Measurements from ENCODE around the gene MAPKBP1. TPM values are rescaled to one million over a fixed set of nuclear protein-coding genes. Genes with fewer than 3 reads are reported as not detected.
A peak's percentile ranks its signal among the peaks of the same experiment; 100 is the strongest.

Gene MAPKBP1
- total and polyA plus RNA-seq, 8 donors: 8.8 to 41.5 (median 16.8) TPM

- H3K9me3 ChIP-seq: no peaks in the 10 kb centered on the region
- intact Hi-C loops (cut with DNase I; ENCODE audit: low total_unique reads): no loop called here
- peaks cover 0 to 3% (median 0%) of the 10 kb centered on the region in 4 donors for H3K36me3 ChIP-seq
- H3K27me3 ChIP-seq: no peaks in the 10 kb centered on the region
- no peak for DNase-seq
- TF ChIP-seq, protein P1, sequence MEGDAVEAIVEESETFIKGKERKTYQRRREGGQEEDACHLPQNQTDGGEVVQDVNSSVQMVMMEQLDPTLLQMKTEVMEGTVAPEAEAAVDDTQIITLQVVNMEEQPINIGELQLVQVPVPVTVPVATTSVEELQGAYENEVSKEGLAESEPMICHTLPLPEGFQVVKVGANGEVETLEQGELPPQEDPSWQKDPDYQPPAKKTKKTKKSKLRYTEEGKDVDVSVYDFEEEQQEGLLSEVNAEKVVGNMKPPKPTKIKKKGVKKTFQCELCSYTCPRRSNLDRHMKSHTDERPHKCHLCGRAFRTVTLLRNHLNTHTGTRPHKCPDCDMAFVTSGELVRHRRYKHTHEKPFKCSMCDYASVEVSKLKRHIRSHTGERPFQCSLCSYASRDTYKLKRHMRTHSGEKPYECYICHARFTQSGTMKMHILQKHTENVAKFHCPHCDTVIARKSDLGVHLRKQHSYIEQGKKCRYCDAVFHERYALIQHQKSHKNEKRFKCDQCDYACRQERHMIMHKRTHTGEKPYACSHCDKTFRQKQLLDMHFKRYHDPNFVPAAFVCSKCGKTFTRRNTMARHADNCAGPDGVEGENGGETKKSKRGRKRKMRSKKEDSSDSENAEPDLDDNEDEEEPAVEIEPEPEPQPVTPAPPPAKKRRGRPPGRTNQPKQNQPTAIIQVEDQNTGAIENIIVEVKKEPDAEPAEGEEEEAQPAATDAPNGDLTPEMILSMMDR (IDR thresholded peaks at IDR 0.05): no peak
- TF ChIP-seq POLR2A (IDR thresholded peaks at IDR 0.05) (no peak), EP300 (IDR thresholded peaks at IDR 0.05) (no peak), POLR2AphosphoS5 (IDR thresholded peaks at IDR 0.05) (no peak)
- WGBS, 5 donors: 89 to 93% (median 93%) methylated on average over 7 to 15 of the region's 15 CpGs
- no peak overlapping the region for H3K27ac ChIP-seq
- H3K4me3 ChIP-seq: no peak overlapping the region
- H3K4me1 ChIP-seq: no peaks in the 10 kb centered on the region
These were observed 94.0 kb downstream of the MAPKBP1 start for GRCh38 chr15:41868321-41868720.

- Histone ChIP-seq H3K9me3 (no peaks in the 10 kb centered on the region), H3K36me3 (no peaks in the 10 kb centered on the region), H3K4me3 (no peak overlapping the region), H3K27me3 (no peaks in the 10 kb centered on the region), H3K27ac (no peak overlapping the region), H3K4me1 (no peaks in the 10 kb centered on the region)
- no peak for DNase-seq
- WGBS, 5 donors: 86 to 92% (median 89%) methylated on average over 34 to 42 of the region's 42 CpGs
- intact Hi-C loops (cut with DNase I; ENCODE audit: low total_unique reads): no loop called here
- TF ChIP-seq EP300 (IDR thresholded peaks at IDR 0.05) (no peak), POLR2AphosphoS5 (IDR thresholded peaks at IDR 0.05) (no peak), POLR2A (IDR thresholded peaks at IDR 0.05) (no peak)
- TF ChIP-seq, protein P1 (IDR thresholded peaks at IDR 0.05): no peak
These were observed 95.7 kb downstream of the MAPKBP1 start for GRCh38 chr15:41869770-41870688.

DNA sequence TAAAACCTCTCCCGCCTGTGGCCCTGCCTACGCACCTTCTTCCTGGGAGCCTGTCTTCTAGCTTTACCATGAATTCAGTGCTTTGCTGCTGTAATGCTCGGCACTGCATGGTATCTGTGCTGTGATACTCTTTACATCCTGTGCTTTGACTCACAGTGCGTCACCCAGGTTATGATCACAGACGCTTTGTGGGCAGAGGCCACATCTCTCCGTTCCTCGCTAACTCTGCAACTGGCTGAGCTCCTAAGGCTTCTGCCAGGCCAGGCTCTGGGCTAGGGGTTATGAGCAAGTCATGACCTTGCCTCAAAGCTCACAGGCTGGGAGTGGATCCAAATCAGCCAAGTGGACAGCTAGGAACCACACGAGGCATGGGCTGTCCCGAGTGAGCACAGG is 96.4 kb downstream of the MAPKBP1 start:
- no peak overlapping the region for H3K4me3 ChIP-seq
- no peak overlapping the region for H3K27ac ChIP-seq
- H3K9me3 ChIP-seq: no peaks in the 10 kb centered on the region
- intact Hi-C loops (cut with DNase I; ENCODE audit: low total_unique reads): no loop called here
- no peaks in the 10 kb centered on the region for H3K36me3 ChIP-seq
- TF ChIP-seq, protein P1 (IDR thresholded peaks at IDR 0.05): no peak
- TF ChIP-seq POLR2AphosphoS5 (IDR thresholded peaks at IDR 0.05) (no peak), EP300 (IDR thresholded peaks at IDR 0.05) (no peak), POLR2A (IDR thresholded peaks at IDR 0.05) (no peak)
- peak in 1 of 2 donors; percentile 67 for DNase-seq
- no peaks in the 10 kb centered on the region for H3K27me3 ChIP-seq
- no peaks in the 10 kb centered on the region for H3K4me1 ChIP-seq
- 70 to 90% (median 77%) methylated on average over 7 to 9 of the region's 9 CpGs for WGBS, 5 donors

DNA sequence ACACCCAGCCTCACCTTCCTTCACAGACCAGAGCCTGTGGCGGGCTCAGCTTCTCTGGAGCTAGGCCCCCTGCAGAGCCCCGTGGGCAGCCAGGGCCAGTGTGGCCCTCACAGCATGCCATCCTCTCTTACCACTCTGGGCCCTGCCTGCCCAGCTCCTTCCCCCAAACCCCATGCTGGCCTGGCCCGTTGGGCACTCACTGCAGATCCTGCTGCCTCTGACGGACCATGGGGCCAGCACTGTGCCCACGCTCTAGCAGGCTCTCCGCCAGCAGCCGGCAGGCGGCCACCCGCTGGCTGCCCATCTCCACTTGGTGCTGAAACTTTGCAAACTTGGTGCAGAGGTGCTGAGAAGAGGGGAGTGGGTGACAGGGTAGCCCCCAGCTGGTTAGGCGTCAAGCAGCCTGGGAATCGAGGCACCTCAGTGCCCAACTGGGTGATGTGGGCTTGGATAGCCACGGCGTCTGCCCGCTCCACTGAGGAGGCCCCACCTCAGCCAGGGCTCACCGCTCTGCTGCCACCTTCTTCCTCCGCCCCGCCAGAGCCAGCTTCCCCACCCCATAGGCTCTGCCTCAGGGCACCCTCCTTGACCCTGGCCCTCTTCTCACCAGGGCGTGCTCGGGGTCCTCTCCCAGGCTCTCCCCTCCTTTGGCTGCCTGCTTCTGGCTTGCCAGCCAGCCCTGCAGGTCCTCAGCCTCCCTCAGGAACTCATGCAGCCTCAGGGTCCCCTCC is 97.1 kb downstream of the MAPKBP1 start:
- Histone ChIP-seq H3K36me3 (no peaks in the 10 kb centered on the region), H3K4me1 (peaks cover 0 to 1% (median 0%) of the 10 kb centered on the region in 4 donors), H3K4me3 (no peak overlapping the region), H3K27me3 (no peaks in the 10 kb centered on the region), H3K9me3 (no peaks in the 10 kb centered on the region), H3K27ac (no peak overlapping the region)
- 90 to 93% (median 92%) methylated on average over 19 of the region's 19 CpGs for WGBS, 5 donors
- intact Hi-C loops (cut with DNase I; ENCODE audit: low total_unique reads): no loop called here
- no peak for DNase-seq
- TF ChIP-seq POLR2AphosphoS5 (IDR thresholded peaks at IDR 0.05): no peak
- no peak for TF ChIP-seq POLR2A (IDR thresholded peaks at IDR 0.05)
